K562 (cell line): ENCODE results near the gene RASGRP4. TPM values are rescaled to one million over a fixed set of nuclear protein-coding genes. Genes with fewer than 3 reads are reported as not detected.

Experiments
- CXXC5 ChIP-seq: fragments of 250-450 bp; sonication (Bioruptor Pico); IDR thresholded peaks from 2 replicates; pipeline ENCODE4 v1.8.0; 2022; ENCODE audit warnings: inconsistent platforms, mild to moderate bottlenecking, moderate library complexity
- EGR1 ChIP-seq: fragments of 450-650 bp; conservative IDR thresholded peaks from 2 replicates; pipeline ENCODE4 v1.6.1; 2017; ENCODE audit warnings: mild to moderate bottlenecking
- FOXA3 ChIP-seq, 2 experiments: fragments of 450-650 bp in 1 of 2; sonication (generic) in 1 of 2; formaldehyde crosslinking; IDR thresholded peaks in 1 of 2; conservative IDR thresholded peaks in 1 of 2; 2 replicates each; pipeline versions ENCODE4 v1.4.0 to v1.8.0; 2020 to 2022; ENCODE audit warnings: mild to moderate bottlenecking in 2 of 2, missing genetic modification reagents in 1 of 2
- GATAD2B ChIP-seq: fragments of 450-650 bp; IDR thresholded peaks from 2 replicates; pipeline ENCODE4 v1.6.1; 2017; ENCODE audit warnings: mild to moderate bottlenecking, borderline replicate concordance
- KDM5B ChIP-seq: fragments of 200-600 bp; sonication (generic); IDR thresholded peaks from 2 replicates; pipeline ENCODE4 v1.6.1; 2012; ENCODE audit warnings: low read depth, mild to moderate bottlenecking, moderate library complexity, low read length, control low read depth, inconsistent platforms; ENCODE audit not compliant: insufficient replicate concordance
- MAFK ChIP-seq: IDR thresholded peaks from 2 replicates; pipeline ENCODE4 v1.6.1; 2011; ENCODE audit warnings: low read length, improper control_type of control experiment
- MAZ ChIP-seq, 2 experiments: fragments of 450-650 bp in 1 of 2; sonication (generic) in 1 of 2; formaldehyde crosslinking; IDR thresholded peaks in 1 of 2; conservative IDR thresholded peaks in 1 of 2; 2 replicates each; pipeline versions ENCODE4 v1.4.0 to v1.5.0; 2020; ENCODE audit warnings: mild to moderate bottlenecking in 1 of 2, missing genetic modification reagents in 1 of 2
- NFIC ChIP-seq: fragments of 450-650 bp; IDR thresholded peaks from 2 replicates; pipeline ENCODE4 v1.6.1; 2017; ENCODE audit warnings: mild to moderate bottlenecking, inconsistent platforms
- NR2C2 ChIP-seq, 2 experiments: fragments of 200-800 bp in 1 of 2; sonication (Bioruptor generic) in 1 of 2; sonication (generic) in 1 of 2; formaldehyde crosslinking in 1 of 2; IDR thresholded peaks; 2 replicates each; pipeline versions ENCODE4 v1.6.1 to v1.8.0; 2016 to 2022; ENCODE audit warnings: mild to moderate bottlenecking in 1 of 2, missing compliant biosample characterization in 1 of 2, missing genetic modification characterization in 1 of 2, missing genetic modification reagents in 1 of 2
- PHF20 ChIP-seq: fragments of 450-650 bp; IDR thresholded peaks from 2 replicates; pipeline ENCODE4 v1.6.1; 2018; ENCODE audit not compliant: partially characterized antibody
- PTRF ChIP-seq: fragments of 450-650 bp; IDR thresholded peaks from 2 replicates; pipeline ENCODE4 v1.6.1; 2016; ENCODE audit warnings: mild to moderate bottlenecking, missing genetic modification characterization, missing compliant biosample characterization
- RAD21 ChIP-seq, 2 experiments: fragments of 250-450 bp in 1 of 2; fragments of 450-650 bp in 1 of 2; sonication (Bioruptor Pico) in 1 of 2; formaldehyde crosslinking in 1 of 2; IDR thresholded peaks in 1 of 2; conservative IDR thresholded peaks in 1 of 2; 2 replicates each; pipeline versions ENCODE4 v1.4.0 to v1.8.0; 2020 to 2022; ENCODE audit warnings: mild to moderate bottlenecking in 2 of 2, moderate library complexity in 1 of 2
- RB1 ChIP-seq: fragments of 450-650 bp; IDR thresholded peaks from 2 replicates; pipeline ENCODE4 v1.6.1; 2017; ENCODE audit warnings: low read depth, mild to moderate bottlenecking
- RBFOX2 ChIP-seq: fragments of 200-400 bp; formaldehyde crosslinking; IDR thresholded peaks from 2 replicates; pipeline ENCODE4 v1.6.1; 2017; ENCODE audit warnings: low read depth, mild to moderate bottlenecking, low read length, moderate library complexity
- RBM34 ChIP-seq: fragments of 200-400 bp; formaldehyde crosslinking; IDR thresholded peaks from 2 replicates; pipeline ENCODE4 v1.6.1; 2018; ENCODE audit warnings: low read length, borderline replicate concordance; ENCODE audit not compliant: insufficient read depth
- ZEB2 ChIP-seq: fragments of 450-650 bp; IDR thresholded peaks from 2 replicates; pipeline ENCODE4 v1.6.1; 2016
- ZNF263 ChIP-seq: sonication (generic); formaldehyde crosslinking; IDR thresholded peaks from 2 replicates; pipeline ENCODE4 v1.8.0; 2022; ENCODE audit warnings: mild to moderate bottlenecking, missing genetic modification reagents, borderline replicate concordance
- ZNF282 ChIP-seq: sonication (generic); formaldehyde crosslinking; IDR thresholded peaks from 2 replicates; pipeline ENCODE4 v1.8.1; 2023; ENCODE audit warnings: missing genetic modification reagents
- ZNF699 ChIP-seq: fragments of 250-450 bp; sonication (Bioruptor Pico); IDR thresholded peaks from 2 replicates; pipeline ENCODE4 v1.8.0; 2021; ENCODE audit warnings: mild to moderate bottlenecking, moderate library complexity; ENCODE audit not compliant: insufficient replicate concordance
- ZNF77 ChIP-seq: fragments of 250-450 bp; sonication (Bioruptor Pico); IDR thresholded peaks from 2 replicates; pipeline ENCODE4 v1.5.0; 2020
- polyA plus RNA-seq, 8 experiments: library from polyadenylated mRNA; depleted of rRNA in 4 of 8; stranded (reverse) in 5 of 8; unstranded in 3 of 8; fragments of >200 nt; fragmentation: Nextera tagmentation in 2 of 8; fragmentation: Illumina TruSeq in 1 of 8; extraction: Ambion mirVana in 2 of 8; extraction: Trizol in 1 of 8; gene quantifications; 2 replicates each; pipeline versions ENCODE4 v1.2.1 to v1.2.3, GENCODE V29; 2011 to 2014; ENCODE audit warnings: inconsistent platforms in 1 of 8, missing spikeins in 1 of 8
- total RNA-seq, 7 experiments: library from RNA; depleted of rRNA in 6 of 7; stranded (reverse); fragments of >200 nt in 6 of 7; fragmentation: Illumina TruSeq in 2 of 7; extraction: Trizol in 2 of 7; gene quantifications; 2 replicates each; pipeline versions ENCODE4 v1.2.1 to v1.2.3, GENCODE V29; 2011 to 2021; ENCODE audit warnings: low replicate concordance in 1 of 7
- TF ChIP-seq, protein P1 (sequence below), 3 experiments: fragments of 200-800 bp in 1 of 3; sonication (Bioruptor generic) in 1 of 3; sonication (generic) in 1 of 3; formaldehyde crosslinking in 1 of 3; IDR thresholded peaks; 2 replicates each; pipeline versions ENCODE4 v1.6.1 to v1.8.0; 2016 to 2022; ENCODE audit warnings: mild to moderate bottlenecking in 2 of 3, missing compliant biosample characterization in 2 of 3, missing genetic modification characterization in 2 of 3, missing genetic modification reagents in 1 of 3
- TF ChIP-seq, protein P2 (sequence below): conservative IDR thresholded peaks from 2 replicates; pipeline ENCODE4 v1.6.1; 2011; ENCODE audit warnings: low read depth, mild to moderate bottlenecking, low read length; ENCODE audit not compliant: control insufficient read depth

The RASGRP4 gene
- total and polyA plus RNA-seq, 9 of the 15 experiments (the other 6 are each of a cell fraction or from before 2014, with no cell fraction given), result 0.39 to 4.6 (median 3.8) TPM

GRCh38 chr19:38402967-38403674, 22.9 kb downstream of the RASGRP4 start, which contains the start of gene FAM98C (continued):
- TF ChIP-seq MAZ (CRISPR knock-in tag; conservative IDR thresholded peaks at IDR 0.05 in 1 of 2, IDR thresholded peaks at IDR 0.05 in 1 of 2) (peak; percentile 91 to 97), RB1 (peak; percentile 96), KDM5B (peak; percentile 5), FOXA3 (CRISPR knock-in tag; conservative IDR thresholded peaks at IDR 0.05 in 1 of 2, IDR thresholded peaks at IDR 0.05 in 1 of 2) (no peak), NFIC (peak; percentile 20; the same call in 1 of the 2 replicates), CXXC5 (peak; percentile 96), GATAD2B (peak; percentile 65), NR2C2 (CRISPR knock-in tag; IDR thresholded peaks at IDR 0.05) (peak; percentile 44; the same call in 1 of the 2 replicates), NR2C2 (tag; IDR thresholded peaks at IDR 0.05) (no peak), MAFK (no peak; the same call in 1 of the 2 replicates), RAD21 (CRISPR knock-in tag; conservative IDR thresholded peaks at IDR 0.05 in 1 of 2, IDR thresholded peaks at IDR 0.05 in 1 of 2) (peak; percentile 94 to 96), RBM34 (peak; percentile 60; the same call in 1 of the 2 replicates), ZNF282 (CRISPR knock-in tag) (peak; percentile 65; the same call in 1 of the 2 replicates), RBFOX2 (peak; percentile 88), EGR1 (peak; percentile 98), PHF20 (peak; percentile 12), ZNF77 (CRISPR knock-in tag) (no peak), ZEB2 (peak; percentile 63; the same call in 1 of the 2 replicates), PTRF (tag) (no peak), ZNF263 (CRISPR knock-in tag) (peak; percentile 75), ZNF699 (CRISPR knock-in tag) (no peak)
- TF ChIP-seq, protein P1, sequence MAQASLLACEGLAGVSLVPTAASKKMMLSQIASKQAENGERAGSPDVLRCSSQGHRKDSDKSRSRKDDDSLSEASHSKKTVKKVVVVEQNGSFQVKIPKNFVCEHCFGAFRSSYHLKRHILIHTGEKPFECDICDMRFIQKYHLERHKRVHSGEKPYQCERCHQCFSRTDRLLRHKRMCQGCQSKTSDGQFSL (CRISPR knock-in tag; IDR thresholded peaks at IDR 0.05), result no peak; the same call in 1 of the 2 replicates
- TF ChIP-seq, protein P1 (tag; IDR thresholded peaks at IDR 0.05), result no peak
- TF ChIP-seq, protein P2, sequence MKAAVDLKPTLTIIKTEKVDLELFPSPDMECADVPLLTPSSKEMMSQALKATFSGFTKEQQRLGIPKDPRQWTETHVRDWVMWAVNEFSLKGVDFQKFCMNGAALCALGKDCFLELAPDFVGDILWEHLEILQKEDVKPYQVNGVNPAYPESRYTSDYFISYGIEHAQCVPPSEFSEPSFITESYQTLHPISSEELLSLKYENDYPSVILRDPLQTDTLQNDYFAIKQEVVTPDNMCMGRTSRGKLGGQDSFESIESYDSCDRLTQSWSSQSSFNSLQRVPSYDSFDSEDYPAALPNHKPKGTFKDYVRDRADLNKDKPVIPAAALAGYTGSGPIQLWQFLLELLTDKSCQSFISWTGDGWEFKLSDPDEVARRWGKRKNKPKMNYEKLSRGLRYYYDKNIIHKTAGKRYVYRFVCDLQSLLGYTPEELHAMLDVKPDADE, result peak; percentile 17
